Measurements from ENCODE around the gene ADGRG4.

DNA sequence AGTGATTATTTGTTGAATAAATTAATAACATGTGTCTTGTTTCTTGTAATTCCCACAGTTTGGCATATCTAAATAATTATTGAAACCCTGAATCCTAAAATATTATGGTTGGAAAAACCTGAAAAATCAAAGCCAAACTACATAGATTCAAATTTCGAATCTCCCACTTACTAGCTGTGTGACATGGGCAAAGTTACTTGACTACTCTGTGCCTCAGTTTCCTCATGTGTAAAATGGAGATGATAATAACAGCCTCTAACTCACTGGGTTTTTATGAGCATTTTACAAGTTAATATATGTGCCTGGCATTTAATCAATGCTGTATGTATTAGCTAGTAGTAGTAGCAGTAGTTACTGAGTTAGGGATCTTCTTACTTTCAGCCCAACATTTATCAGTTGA lies 152.4 kb downstream of the ADGRG4 start:
- no peak for TF ChIP-seq SMC3 (IDR thresholded peaks at IDR 0.05)
- no peak for TF ChIP-seq EHMT2 (IDR thresholded peaks at IDR 0.05; ENCODE audit: low read depth)
- no peak for TF ChIP-seq EP300 (IDR thresholded peaks at IDR 0.05)
- no peak for TF ChIP-seq NFE2L2 (conservative IDR thresholded peaks at IDR 0.05; ENCODE audit: low read length)
- TF ChIP-seq, protein P1, sequence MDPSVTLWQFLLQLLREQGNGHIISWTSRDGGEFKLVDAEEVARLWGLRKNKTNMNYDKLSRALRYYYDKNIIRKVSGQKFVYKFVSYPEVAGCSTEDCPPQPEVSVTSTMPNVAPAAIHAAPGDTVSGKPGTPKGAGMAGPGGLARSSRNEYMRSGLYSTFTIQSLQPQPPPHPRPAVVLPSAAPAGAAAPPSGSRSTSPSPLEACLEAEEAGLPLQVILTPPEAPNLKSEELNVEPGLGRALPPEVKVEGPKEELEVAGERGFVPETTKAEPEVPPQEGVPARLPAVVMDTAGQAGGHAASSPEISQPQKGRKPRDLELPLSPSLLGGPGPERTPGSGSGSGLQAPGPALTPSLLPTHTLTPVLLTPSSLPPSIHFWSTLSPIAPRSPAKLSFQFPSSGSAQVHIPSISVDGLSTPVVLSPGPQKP (IDR thresholded peaks at IDR 0.05; ENCODE audit: low read depth, low read length): no peak
- TF ChIP-seq, protein P2, sequence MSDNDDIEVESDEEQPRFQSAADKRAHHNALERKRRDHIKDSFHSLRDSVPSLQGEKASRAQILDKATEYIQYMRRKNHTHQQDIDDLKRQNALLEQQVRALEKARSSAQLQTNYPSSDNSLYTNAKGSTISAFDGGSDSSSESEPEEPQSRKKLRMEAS (IDR thresholded peaks at IDR 0.05): no peak
- TF ChIP-seq, protein P3, sequence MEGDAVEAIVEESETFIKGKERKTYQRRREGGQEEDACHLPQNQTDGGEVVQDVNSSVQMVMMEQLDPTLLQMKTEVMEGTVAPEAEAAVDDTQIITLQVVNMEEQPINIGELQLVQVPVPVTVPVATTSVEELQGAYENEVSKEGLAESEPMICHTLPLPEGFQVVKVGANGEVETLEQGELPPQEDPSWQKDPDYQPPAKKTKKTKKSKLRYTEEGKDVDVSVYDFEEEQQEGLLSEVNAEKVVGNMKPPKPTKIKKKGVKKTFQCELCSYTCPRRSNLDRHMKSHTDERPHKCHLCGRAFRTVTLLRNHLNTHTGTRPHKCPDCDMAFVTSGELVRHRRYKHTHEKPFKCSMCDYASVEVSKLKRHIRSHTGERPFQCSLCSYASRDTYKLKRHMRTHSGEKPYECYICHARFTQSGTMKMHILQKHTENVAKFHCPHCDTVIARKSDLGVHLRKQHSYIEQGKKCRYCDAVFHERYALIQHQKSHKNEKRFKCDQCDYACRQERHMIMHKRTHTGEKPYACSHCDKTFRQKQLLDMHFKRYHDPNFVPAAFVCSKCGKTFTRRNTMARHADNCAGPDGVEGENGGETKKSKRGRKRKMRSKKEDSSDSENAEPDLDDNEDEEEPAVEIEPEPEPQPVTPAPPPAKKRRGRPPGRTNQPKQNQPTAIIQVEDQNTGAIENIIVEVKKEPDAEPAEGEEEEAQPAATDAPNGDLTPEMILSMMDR (IDR thresholded peaks at IDR 0.05): no peak
- TF ChIP-seq, protein P4, sequence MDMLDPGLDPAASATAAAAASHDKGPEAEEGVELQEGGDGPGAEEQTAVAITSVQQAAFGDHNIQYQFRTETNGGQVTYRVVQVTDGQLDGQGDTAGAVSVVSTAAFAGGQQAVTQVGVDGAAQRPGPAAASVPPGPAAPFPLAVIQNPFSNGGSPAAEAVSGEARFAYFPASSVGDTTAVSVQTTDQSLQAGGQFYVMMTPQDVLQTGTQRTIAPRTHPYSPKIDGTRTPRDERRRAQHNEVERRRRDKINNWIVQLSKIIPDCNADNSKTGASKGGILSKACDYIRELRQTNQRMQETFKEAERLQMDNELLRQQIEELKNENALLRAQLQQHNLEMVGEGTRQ (IDR thresholded peaks at IDR 0.05): no peak
- no peak for TF ChIP-seq ESRRA (IDR thresholded peaks at IDR 0.05; ENCODE audit: borderline replicate concordance, low read length)
- no peak for TF ChIP-seq MYC (IDR thresholded peaks at IDR 0.05; ENCODE audit: borderline replicate concordance, low read length)
- TF ChIP-seq, protein P5, sequence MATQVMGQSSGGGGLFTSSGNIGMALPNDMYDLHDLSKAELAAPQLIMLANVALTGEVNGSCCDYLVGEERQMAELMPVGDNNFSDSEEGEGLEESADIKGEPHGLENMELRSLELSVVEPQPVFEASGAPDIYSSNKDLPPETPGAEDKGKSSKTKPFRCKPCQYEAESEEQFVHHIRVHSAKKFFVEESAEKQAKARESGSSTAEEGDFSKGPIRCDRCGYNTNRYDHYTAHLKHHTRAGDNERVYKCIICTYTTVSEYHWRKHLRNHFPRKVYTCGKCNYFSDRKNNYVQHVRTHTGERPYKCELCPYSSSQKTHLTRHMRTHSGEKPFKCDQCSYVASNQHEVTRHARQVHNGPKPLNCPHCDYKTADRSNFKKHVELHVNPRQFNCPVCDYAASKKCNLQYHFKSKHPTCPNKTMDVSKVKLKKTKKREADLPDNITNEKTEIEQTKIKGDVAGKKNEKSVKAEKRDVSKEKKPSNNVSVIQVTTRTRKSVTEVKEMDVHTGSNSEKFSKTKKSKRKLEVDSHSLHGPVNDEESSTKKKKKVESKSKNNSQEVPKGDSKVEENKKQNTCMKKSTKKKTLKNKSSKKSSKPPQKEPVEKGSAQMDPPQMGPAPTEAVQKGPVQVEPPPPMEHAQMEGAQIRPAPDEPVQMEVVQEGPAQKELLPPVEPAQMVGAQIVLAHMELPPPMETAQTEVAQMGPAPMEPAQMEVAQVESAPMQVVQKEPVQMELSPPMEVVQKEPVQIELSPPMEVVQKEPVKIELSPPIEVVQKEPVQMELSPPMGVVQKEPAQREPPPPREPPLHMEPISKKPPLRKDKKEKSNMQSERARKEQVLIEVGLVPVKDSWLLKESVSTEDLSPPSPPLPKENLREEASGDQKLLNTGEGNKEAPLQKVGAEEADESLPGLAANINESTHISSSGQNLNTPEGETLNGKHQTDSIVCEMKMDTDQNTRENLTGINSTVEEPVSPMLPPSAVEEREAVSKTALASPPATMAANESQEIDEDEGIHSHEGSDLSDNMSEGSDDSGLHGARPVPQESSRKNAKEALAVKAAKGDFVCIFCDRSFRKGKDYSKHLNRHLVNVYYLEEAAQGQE (IDR thresholded peaks at IDR 0.05): no peak
